Measurements from ENCODE around the gene SNX8.
"Not testable (repeated sequence)": the region's sequence is repeated elsewhere in the genome, so short reads cannot be mapped to it uniquely, and the experiment has no call there.

SNX8 gene

GRCh38 chr7:2314209-2314955 is at the start of gene SNX8:
TSS of gene SNX8 (minus strand) at chr7:2314441. CDS start at chr7:2314421, 20 bp downstream.
- peak; percentile 91 to 96 for DNase-seq

- no peak for DNase-seq
Measured at GRCh38 chr7:2362385-2363088, 48.3 kb upstream of the SNX8 start.

DNA sequence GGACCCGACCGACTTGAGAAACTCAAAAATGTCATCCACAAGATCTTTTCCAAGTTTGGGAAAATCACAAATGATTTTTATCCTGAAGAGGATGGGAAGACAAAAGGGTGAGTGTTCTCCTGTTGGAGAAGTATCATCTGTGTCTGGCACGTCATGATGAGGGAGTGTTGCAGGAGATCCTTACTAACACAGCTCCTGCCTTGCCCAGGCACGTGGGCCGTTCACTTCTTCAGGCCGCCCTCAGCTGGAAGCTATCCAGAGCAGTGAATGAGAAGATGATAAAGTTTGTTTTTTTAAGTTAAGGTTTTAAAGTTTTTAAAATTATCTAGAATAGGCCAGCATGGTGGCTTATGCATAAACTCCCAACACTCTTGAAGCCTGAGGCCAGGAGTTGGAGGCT is 46.6 kb upstream of the SNX8 start:
- no peak for DNase-seq

- no peak for DNase-seq
Measured at GRCh38 chr7:2359610-2360009, 45.4 kb upstream of the SNX8 start.

- no peak for DNase-seq
Measured at GRCh38 chr7:2358968-2359527, 44.8 kb upstream of the SNX8 start.

- DNase-seq, result no peak
Measured at GRCh38 chr7:2357571-2357970, 43.3 kb upstream of the SNX8 start.

DNA sequence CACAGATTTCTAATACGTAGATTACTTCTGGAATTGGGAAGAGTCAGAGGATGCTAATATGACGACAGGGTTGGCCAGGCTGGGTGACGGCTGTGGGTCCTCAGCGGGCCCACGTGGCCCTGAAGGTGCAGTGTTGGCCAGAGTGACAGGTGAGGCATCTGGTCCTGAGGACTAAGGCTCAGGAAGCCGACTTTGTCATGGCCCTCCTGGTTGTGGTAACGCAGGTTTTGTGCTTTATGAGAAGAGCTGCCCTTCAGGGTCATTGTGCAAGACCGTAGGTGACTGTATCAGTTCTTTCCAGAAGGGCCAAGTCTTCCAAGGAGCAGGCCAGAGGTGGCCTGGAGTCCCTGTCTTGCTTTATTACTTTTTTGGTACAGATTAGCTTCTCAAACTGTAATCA is 42.9 kb upstream of the SNX8 start:
- DNase-seq, result no peak

- DNase-seq, result no peak
Measured at GRCh38 chr7:2355705-2356008, 41.4 kb upstream of the SNX8 start.

GRCh38 chr7:2354939-2355704 is 40.9 kb upstream of the SNX8 start:
- DNase-seq, result no peak

DNA sequence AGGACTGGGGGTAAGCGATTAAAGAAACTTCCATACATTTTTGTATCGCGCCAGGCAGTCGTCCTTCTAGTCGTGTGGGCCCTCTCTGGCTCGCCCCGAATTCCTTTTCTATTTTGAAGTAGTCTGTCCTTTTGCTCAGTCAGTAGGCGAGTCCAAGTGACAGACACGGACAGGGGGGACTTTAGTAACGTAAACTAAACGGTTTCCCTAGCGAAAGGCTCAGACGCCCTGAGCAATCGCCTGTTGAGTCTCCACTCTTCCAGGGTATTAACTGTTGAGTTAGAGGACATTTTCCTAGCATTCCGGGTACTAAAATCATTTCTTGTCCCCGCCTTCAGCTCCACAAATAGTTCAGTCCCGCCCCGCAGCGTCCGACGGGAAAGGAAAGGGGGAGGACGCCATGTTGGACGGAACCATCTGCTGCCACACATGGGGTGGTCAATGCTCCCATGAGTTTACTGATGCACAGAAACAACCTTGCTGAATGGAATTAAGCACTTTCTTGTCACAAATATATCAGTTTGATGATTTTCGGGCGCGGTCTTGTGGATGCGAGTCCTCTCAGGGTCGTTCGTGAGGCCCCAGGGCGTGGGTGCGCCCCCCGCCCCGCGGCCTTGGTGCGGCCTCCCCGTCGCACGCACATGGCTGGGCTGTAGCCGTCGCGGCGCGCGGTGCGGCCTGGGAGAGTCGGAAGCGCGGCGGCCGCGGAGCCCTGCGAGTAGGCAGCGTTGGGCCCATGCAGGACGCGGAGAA is 40.1 kb upstream of the SNX8 start, which contains the start of gene EIF3B:
Gene EIF3B (plus strand): TSS at position 642 of the 753 bp plus-strand sequence. CDS start 95 bp downstream, at position 737.
- DNase-seq, result peak; percentile 96

- peak; percentile 92 to 93 for DNase-seq
Measured at GRCh38 chr7:2353936-2354185, 39.6 kb upstream of the SNX8 start.

DNA sequence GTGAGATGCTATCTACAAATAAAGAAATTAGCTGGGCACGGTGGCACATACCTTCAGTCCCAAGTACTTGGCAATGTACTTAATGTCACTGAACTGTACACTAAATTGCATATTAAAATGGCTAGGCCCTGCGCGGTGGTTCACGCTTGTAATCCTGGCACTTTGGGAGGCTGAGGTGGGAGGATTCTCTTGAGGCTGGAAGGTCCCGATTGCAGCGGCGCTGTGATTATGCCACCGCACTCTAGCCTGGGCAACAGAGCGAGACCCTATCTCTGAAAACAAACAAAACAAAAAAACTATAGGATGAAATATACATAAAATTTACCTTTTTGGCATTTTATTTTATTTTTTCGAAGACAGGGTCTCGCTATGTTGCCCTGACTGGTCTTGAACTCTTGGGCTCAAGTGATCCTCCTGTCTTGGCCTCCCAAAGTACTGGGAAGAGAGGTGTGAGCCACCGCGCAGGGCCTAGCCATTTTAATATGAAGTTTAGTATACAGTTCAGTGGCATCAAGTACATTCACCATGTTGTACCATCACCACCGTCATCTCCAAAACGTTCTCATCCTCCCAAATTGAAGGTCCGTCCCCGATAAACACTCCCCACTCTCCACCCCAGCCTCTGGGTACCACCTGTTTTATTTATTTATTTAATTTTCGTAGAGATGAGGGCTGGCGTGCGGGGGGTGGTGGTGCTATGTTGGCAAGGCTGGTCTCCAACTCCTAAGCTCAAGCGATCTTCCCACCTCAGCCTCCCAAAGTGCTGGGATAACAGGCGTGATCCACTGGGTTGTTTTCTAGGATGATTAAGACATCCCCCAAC is 39.1 kb upstream of the SNX8 start:
- no peak for DNase-seq

DNA sequence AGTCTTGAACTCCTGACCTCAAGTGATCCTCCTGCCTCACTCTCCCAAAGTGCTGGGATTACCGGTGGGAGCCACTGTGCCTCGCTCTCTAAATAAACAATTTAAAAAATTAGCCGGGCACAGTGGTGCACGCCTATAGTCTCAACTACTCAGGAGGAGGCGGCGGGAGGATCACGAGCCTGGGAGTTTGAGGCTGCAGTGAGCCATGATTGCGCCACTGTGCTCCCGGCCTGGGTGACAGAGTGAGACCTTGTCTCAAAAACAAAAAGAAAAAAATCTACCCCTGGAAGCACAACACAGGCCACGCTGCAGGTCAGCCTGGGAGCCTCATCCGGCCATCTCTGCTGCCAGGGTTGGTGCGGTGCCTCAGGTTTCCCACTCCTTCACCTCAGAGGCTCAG is 36.6 kb upstream of the SNX8 start:
- no peak for DNase-seq

- DNase-seq, result no peak
Measured at GRCh38 chr7:2350055-2350454, 35.8 kb upstream of the SNX8 start.

- not testable (repeated sequence) for DNase-seq
Measured at GRCh38 chr7:2347351-2348063, 33.3 kb upstream of the SNX8 start.

GRCh38 chr7:2336626-2337299 is 22.5 kb upstream of the SNX8 start:
- no peak for DNase-seq

DNA sequence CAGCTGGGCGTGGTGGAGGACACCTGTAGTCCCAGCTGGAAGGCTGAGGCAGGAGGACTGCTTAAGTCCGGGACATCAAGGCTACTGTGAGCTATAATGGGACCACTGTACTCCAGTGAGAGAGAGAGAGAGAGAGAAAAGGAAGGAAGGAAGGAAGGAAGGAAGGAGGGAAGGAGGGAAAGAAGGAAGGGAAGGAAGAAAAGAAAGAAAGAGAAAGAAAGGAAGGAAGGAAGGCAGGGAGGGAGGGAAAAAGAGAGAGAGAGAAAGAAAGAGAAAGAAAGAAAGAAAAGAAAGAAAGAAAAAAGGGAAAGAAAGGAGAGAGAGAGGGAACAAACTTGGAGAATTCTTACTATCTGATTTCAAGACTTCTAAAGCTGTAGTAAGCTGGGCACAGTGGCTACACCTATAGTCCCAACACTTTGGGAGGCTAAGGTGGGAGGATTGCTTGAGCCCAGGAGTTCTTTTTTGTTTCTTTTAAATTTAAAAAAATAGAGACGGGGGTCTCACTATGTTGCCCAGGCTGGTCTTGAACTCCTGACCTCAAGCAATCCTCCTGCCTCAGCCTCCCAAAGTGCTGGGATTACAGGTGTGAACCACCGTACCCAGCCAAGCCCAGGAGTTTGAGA is 18.5 kb upstream of the SNX8 start:
- DNase-seq, result not testable (repeated sequence)

DNA sequence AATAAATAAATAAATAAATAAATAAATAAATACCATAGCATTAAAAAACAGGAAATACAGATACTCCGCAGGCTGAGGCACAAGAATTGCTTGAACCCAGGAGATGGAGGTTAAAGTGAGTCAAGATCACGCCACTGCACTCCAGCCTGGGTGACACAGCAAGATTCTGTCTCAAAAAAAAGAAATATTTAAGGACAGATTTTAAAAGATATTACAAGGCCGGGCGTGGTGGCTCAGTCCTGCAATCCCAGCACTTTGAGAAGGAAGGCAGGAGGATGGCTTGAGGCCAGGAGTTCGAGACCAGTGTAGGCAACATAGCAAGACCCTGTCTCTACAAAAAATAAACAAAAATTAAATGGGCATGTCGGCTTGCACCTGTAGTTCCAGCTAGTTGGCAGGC is 17.5 kb upstream of the SNX8 start:
- DNase-seq, result no peak

DNA sequence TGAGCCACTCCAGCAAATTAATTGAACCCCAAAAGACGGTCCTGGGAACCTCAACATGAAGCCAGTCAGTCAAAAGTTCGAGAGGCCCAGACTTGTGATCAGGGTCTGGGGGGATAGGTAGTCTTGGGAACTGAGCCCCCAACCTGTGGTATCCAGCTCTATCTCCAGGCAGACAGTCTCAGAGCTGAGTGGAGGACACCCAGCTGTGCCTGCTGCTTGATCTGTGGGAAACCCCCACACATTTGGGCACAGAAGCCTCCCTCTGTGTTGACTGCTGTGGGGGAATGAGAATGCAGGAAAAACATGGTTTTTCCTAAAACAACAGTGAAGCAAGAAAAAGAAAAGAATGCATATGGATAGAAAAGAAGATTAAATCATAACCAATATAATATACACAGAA is 16.3 kb upstream of the SNX8 start:
- no peak for DNase-seq

GRCh38 chr7:2326951-2327350 is 12.7 kb upstream of the SNX8 start:
- no peak for DNase-seq
